Cerebellar cortex (tissue), 1 donor: ENCODE data around the gene C13orf46.

ENCODE experiments used
- DNase-seq: peaks from one replicate; pipeline ENCODE4 v3.0.0-alpha.2; 2015; ENCODE audit warnings: low spot score

The C13orf46 gene

DNA sequence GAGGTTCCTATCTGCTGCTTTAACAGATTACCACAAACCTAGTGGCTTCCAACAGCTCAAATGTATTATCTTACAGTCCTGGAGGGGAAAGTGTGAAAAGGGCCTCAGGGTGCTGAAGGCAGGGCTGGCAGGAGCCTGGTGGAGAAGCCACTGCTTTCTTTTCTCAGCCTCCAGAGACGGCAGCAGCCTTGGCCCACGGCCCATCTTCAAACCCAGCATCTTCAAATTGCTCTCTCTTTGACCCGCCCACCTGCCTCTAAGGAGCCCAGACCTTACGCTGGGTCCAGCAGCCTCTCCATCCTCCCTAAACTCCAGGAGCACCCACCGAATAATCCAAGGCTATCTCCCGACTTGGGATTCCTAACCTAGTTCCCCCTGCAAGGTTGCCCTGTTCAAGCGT lies 35.6 kb downstream of the C13orf46 start:
- no peak for DNase-seq

DNA sequence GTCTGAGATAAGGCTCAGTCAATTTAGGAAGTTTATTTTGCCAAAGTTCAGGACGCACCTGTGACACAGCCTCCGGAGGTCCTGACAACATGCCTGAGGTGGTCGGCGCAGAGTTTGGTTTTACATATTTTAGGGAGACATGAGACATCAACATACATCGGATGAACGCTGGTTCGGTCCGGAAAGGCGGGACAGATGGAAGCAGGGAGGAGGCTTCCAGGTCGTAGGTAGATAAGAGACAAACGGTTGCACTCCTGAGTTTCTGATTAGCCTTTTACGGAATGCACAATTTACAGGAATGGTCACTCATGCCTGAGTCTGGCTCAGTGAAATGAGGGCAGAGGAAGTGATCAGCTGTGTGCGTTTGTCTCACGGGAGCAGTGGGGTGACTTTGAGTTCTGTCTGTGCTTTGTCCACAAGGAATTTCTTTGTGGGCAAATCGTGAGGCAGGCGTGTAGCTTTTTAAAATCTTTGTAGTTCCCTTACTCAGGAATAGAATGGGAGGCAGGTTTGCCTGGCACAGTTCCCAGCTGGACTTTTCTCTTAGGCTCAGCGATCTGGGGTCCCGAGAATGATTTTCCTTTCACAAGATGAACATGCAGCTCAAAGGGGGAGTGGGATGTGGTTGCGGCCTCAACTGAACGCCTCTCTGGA lies 36.2 kb downstream of the C13orf46 start:
- no peak for DNase-seq

DNA sequence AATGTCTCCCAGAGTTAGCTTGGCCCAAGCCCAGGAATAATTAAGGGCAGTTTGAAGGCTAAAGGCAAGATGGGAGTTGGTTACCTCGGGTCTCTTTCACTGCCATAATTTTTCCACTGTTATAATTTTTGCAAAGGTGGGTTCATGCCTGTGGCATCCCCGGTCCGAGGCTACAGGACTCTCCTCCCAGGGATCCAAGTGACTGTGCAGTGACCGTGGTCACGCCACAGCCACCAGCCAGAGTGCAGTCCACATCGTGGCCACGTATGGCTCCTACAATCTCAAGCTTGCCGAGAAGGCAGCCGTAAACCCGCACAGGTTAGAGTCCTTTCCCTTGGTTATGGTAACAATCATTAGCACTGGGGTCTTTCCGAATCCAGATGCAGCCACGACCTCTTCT lies 36.8 kb downstream of the C13orf46 start:
- no peak for DNase-seq

DNA sequence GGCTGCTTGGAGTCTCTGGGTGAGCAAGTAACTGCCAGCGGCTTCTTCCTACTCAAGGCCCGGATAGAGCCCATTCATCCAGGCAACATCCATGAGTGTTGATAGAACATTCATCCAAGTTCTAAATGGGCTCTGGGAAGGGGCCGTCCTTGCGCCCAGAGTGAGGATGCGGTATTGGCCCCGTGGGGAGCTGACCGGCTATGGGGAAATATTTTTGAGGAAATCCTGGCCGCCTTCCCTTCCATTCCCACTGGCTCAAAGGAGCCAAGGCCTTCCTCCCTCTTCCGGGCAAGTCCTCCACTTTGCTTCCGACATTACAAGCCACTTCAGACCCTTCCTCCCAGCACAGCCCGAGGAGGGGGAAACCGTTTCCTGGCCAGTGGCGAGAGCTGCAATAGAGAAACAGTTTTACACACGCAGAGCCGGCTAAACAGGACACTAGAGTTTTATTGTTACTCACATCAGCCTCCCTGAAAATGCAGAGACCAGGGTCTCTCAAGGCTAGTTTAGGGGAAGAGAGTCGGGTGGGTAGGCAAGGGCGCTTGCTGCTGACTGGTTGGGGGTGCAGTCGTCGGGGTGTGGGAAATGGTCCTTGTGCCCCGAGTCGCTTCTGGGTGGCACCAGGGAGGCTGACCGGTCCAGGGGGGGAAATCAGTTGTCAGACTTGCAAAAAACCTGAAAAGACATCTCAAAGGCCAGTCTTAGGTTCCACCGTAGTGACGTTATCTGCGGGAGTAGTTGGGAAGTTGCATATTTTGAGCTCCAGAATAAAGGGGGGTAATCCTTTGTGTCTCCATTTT lies 37.5 kb downstream of the C13orf46 start:
- no peak for DNase-seq

DNA sequence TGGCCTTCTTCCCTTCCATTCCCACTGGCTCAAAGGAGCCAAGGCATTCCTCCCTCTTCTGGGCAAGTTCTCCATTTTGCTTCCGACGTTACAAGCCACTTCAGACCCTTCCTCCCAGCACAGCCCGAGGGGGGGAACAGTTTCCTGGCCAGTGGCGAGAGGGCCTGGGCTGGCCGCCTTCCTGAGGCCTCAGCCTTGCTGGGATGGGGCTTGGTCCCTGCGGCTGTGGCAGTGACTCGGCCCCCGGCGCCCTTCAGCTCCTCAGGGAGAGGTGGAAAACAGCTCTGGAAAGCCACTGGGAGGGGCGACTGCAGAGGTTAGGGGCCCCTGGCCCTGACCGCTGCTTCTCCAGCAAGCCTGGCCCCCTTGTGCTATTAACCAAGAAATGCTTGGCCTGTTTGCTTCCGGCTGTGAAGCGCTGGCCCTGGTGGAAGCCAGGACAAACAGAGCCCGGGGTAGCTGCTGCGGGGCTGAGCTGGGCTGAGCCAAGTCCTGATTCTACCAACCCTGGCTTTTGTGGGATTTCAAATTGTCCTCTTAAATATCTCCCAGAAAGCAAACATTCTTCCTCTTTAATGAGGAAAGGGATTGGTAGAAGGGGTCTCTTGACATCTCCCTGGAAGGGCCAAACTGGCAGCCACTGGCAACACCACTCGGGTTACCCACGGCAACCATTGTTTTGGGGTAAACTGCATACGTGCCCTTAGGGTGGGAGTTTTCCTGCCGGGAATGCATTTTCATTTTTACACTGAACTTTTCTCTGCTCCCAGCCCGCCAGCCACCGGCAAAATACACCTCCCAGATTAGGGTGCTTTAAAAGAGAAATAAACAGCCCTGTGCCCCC lies 38.7 kb downstream of the C13orf46 start:
- no peak for DNase-seq

DNA sequence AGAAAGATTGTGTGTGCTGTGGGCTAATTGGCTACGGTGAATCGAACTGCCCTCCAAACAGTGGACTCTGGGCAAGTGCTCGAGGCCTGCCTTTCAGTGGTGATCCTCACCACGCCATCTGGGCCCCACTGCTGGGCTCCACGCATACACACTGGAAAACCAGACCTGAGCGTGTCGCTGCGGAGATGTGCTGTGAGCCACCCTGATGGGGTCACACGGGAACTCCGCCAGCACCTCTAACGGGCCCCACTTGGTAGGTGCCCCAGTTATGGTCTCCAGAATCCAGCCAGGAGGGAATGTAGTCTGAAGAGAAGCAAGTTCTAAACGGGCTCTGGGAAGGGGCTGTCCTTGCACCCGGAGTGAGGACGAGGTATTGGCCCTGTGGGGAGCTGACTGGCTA lies 39.3 kb downstream of the C13orf46 start:
- no peak for DNase-seq

DNA sequence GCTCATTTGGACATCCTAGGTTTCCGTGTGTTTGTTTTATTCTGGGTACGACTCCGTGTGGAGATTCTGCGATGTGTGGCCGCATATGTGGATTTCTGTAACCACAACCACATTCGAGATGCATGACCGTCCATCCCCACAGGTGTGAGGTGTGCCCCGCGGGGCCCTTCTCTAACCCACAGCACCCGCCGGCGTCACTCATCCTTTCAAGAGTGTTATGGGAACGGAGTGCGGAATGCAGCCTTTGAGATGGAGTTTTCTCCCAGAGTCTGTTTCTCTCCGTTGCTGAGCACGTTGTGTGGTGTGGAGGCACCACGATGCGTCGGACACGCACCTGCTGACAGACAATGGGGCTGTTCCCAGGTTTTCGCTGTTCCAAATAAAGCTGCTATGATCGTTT lies 40.0 kb downstream of the C13orf46 start:
- no peak for DNase-seq

DNA sequence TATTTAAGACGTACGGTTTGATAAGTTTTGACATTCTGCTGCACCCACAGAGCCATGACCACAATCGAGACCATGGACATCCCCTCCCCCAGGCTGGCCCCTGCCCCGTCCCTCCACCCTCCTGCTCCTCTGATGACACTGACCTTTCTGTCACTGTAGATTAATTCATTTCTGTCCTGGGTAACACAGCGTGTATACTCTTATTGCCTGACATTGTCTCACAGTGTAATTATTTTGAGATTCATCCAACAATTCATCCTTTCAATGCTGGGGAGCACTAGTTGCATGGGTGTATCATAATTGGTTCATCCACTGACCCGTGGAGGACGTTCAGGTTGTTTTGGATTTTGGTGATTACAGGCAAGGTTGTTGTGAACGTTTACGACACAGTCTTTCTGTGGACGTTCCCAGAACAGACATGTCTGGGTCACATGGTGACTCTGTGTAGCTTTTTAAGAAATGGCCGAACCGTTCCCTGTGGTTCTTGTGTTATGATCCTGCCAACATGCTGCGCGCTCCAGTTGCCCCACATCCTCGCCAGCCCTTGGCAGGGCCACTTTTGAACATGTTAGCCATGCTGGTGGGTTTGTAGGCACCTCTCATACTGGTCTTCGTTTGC lies 41.9 kb downstream of the C13orf46 start:
- no peak for DNase-seq

DNA sequence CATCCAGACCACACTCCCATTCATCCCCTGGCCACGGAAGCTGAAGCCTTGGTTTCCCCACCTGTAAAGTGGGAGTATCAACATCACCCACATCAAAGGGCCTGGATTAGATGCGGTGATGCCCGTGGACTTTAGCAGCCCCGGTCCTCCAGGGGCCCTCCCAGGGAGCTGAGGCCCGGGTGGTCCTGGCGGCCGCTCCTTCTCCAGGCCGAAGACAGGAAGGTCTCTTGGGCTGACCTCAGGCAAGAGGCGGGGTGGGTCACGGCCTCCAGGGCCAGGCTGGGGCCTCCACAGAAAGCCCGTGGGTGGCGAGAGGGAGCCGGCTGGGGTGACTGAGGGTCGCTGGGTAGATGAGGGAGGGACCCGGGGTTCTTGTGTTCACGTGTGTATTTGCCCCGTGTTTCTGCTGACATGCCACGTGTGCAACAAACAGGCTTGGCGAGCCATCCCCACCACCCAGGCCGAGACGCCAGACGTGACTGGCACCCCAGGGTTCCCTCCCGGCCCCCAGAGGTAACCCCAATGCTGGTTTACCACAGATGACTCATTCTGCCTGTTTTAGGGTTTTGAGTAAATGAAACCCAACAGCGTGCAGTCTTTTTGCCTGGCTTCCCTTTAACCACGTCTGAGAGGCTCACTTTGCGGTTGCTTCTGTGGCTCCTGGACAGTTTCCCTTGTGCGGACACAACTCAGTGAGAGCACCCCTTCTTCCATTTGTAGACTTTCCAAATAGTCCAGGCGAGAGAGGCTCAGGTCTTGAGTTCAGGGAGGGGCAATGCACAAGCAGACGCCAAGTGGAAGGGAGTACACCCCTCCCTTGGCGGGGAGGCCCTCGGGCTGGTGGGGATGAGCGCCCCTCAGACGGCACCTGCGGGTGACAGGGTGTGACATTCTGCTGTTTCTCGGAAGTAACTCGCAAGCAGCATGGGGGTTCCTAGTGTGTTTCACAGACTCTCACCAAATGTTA lies 42.9 kb downstream of the C13orf46 start:
- no peak for DNase-seq

DNA sequence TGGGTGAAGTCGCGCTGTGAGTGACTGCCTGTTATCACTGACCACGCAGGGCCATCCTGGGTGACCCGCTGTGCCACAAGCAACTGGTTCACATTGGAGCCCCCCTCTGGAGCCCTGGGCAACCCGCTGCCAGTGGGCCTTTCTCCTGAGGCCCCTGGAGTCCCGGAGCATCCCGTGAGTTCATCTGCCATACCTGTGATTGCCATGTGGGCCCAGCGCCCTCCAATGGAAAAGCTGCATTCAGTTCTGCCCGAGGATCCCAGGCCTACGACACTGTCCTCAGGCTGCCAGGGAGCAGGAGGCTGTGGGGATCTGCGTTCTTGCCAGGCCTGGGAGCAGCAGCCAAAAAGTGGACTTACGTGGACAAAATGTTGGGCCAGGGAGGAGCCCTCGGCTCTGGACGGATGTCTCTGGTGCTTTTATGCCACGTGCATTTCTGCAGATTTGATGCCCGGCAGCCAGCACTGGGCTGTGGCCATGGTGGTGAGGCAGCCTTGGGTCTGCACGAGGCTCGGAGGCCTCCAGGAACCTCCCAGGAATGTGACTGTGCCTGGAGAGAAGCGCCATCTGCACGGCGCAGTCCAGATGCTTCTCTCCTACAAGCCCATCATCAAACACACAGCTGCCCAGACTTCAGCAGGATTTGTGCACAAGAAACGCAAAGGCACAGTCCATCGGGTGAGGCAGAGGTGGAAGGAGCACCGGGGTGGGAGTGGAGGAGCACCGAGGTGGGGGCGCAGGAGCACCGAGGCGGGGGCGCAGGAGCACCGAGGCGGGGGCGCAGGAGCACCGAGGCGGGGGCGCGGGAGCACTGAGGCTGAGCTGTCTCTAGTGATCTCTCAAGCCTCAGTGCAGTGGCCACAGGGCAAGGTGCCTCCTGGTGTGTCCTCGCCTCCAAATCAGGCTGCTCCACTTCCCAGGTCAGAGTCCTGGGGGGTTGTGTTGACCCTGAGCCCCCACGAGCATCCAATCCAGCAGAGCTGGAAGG lies 44.0 kb downstream of the C13orf46 start:
- peak; percentile 42 for DNase-seq

DNA sequence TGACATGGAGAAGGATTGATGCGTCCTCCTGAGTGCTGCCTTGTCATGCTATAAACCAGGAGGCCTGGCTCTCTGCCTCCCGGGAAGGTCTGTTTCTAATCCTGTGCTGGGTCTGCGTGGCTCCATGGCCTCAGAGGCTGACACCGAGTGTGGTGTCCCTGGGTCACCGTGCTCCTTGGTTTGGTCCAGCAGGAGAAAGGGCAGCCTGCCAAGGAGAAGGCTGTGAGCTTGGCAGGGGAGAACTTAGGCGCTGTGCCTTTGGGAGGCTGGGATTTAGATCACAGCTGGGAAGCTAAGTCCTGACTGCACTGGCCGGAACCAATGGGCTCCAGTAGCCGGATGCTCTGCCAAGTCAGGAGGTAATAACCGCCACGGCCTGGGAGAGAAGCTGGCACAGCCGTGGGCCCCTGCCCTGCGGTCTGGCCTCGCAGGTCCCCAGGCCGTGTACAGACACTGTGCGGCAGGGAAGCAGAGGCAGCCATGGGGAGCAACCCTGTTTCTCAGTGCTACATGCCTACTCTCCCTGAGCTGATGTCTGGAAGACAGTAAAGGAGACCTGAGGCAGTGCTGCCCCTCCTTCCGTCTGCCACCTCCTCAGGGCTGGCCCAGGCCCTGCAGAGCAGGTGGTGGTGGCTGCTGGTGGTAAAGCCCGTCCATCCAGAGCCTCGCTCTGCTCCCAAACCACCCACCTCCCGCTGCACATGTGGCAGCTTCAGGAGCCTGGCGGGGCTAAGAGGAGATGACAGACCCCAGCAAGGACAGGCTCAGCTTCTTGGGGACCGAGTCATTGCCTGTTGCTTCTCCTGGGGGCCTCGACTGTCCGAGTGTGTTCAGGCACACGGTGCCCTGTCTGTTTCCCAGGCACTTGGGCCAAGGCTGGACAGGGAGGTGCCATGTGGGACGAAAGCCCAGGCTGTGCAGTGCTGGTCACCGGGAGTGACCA lies 44.9 kb downstream of the C13orf46 start:
- DNase-seq, result peak; percentile 70

DNA sequence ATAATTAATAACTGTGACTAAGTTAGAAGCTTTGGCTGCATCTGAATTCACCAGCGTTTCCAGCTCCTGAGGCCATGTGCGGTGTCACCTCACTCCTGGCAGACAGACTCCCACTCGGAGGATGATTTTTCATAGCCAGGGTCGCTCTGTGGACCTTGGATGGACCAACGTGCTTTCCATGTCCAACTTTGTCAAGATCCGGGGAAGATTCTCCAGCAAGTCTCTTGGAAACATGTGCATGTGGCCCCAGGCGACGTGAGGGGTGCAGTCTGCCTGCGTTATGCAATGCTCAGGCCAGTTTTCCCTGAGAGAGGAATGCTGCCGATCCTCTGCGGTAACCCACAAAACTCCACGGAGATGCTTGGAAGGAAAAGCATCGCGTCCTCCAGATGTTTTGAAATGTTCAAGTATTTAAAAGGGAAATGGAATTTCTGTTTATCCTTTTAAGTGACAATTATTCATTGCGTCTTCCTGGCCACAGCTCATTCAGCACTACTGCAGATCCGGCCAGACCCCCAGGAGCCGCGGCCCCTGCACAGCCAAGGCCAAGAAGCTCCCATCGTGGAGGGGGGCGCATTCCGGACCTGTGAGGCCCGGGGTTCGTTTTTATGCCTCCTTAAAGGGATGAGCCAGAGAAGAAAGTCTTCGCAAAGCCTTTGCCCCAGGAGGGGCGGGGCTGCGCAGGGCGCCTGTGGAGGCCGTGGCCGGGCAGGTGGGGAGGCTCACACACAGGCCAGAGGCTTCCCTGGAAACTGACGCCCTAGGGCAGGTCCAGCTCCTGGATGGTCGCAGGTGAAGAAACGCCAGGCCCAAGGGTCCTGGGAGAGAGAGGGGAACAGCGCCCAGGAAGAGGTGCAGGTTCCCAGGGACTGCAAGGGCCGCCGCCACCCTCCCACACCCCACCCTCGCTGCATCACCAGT lies 46.0 kb downstream of the C13orf46 start:
- DNase-seq, result no peak

DNA sequence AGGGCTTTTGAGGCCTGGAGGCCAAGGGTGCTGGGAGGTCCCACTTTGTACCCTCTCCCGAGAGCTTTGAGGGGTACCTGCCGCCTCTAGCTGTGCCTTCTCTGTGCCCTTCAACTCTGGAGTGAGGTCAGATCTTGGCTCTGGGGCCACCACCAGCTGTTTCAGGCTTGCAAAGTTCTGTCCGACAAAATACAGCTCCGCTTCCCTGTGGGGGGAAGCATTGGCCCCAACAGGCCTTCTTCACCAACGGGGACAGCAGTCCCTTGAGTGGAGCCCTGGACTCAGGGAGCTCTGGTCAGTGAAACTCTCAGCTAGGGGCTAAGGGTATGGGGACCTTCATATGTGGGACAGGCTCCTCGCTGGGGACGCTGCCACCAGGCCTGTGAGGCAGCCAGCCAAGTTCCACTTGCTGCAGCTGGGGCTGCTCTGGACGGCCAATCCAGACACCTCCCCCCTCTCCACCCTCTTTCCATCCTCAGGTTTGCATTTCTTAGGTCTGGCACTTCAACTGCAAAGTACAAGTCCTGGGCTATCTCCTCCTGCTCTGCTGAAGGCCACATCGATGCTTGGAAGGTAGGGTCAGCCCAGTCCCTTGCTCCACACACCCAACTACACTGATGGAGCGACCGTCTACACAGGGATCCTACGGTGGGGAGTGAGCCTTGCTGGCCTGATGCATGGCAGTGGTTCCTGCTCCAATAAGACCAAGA lies 46.8 kb downstream of the C13orf46 start:
- no peak for DNase-seq

DNA sequence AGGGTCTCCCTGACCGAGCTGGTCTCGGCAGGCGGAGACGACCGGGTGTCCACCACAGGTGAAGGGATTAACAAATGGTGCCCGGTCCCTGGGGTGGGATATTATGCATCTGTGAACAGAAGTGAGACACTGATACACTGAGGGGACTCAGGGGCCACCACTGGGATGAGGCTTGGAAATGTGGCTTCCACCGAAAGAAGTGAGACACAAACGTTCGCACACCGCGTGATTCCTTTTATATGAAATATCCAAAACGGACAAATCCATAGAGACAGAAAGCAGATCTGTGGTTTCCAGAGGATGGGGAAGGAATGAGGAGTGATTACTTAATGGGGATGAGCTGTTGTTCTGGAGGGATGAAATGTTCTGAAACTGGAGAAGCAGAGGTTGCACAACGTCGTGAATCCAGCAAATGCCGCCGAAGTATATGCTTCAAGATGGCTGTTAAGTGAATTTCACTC lies 47.5 kb downstream of the C13orf46 start:
- DNase-seq, result no peak

DNA sequence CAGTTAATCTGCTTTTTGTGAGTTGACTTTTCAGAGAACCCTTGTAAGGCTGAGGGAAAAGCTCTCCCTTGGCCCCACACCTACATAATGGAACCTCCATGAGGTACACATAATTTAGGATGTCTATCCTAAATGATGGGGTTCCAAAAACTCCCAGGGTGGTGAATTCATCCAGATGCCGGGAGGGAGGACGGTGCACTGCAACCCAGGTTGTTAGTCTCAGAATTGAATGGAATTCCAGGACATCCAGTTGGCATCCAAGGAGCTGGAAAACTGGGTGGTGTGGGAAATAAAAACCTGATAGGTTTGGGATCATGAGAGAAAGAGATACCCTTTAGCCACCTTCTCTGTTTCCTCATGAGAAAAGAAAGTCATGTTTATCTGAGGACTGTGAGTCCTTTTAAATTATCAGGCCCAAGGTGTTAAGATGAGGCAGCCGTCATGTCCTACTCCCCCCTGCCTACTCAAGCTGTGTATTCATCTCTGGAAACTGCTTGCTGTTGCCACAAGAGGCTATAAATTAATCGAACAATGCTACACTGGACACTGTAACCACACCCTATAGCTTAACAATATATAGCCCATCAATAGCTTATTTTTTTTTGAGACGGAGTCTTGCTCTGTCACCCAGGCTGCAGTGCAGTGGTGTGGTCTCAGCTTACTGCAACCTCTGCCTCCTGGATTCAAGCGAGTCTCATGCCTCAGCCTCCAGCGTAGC lies 49.5 kb downstream of the C13orf46 start:
- DNase-seq, result no peak

DNA sequence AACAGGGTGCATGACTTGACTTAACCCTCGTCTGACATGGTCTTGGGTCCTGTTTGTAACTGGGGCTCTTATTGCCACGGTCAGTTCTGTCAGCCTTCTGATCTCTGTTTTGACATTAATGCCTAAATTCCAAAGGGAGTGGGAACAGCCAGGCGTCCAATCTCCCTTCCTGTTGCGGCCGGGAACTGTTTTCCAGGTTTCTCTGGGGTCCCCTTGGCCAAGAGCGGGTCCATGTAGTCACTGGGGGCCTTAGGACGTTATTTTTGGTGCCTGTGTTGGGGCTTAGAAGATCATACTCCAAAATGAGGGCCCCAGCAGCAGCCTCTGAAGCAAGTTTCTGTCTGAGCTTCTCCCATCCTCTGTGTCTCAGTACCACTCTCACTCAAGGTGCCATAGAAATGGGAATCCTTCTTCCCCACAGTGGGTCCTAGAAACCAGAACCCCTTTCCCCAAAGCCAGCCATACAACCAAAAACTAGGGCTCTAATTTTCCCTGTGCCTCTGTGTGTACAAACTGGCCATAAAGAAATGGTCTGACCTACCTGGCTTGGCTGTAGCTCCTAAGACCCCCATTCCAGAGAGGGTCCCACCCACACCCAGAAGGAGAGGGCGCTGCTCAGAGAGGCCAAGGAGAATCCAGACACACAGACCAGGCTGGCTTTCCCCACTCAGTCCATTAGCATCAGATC lies 50.4 kb downstream of the C13orf46 start:
- no peak for DNase-seq
